ENCODE data around the gene ACP2.

GRCh38 chr11:47247502-47247901, 1.1 kb downstream of the ACP2 start:
- TF ChIP-seq CTCF (IDR thresholded peaks at IDR 0.05; ENCODE audit: low read length) (no peak), EZH2 (IDR thresholded peaks at IDR 0.05; ENCODE audit: borderline replicate concordance, low read length) (no peak)
